Lung (tissue), 12 donors: ENCODE measurements around the gene H1-8. TPM values are rescaled to one million over a fixed set of nuclear protein-coding genes. Genes with fewer than 3 reads are reported as not detected.

Experiments
- ATAC-seq: fragments of 200-7000 bp; cut with Tn5 transposase; one replicate; pipeline ENCODE4 v1.9.1; 2020; ENCODE audit warnings: moderate number of reproducible peaks; ENCODE audit not compliant: insufficient read depth, low FRiP score
- DNase-seq, 3 donors: peaks; one replicate each; pipeline ENCODE4 v3.0.0-alpha.2; 2013 to 2017
- H3K27ac ChIP-seq, 2 donors: one replicate each; pipeline ENCODE4 v1.5.1; 2013; ENCODE audit warnings: mild to moderate bottlenecking in 2 of 2, moderate library complexity in 2 of 2, control low read depth in 1 of 2, inconsistent platforms in 1 of 2, low read depth in 1 of 2, low read length in 1 of 2
- H3K27me3 ChIP-seq, 3 donors: one replicate each; pipeline ENCODE4 v1.5.1; 2013; ENCODE audit warnings: low read length in 2 of 3; ENCODE audit not compliant: control insufficient read depth in 3 of 3, insufficient read depth in 3 of 3
- H3K36me3 ChIP-seq, 4 donors: one replicate each; pipeline ENCODE4 v1.5.1; 2013; ENCODE audit warnings: low read length in 4 of 4, mild to moderate bottlenecking in 1 of 4, moderate library complexity in 1 of 4; ENCODE audit not compliant: control insufficient read depth in 4 of 4, insufficient read depth in 4 of 4
- H3K4me1 ChIP-seq, 5 donors: one replicate each; pipeline ENCODE4 v1.5.1; 2013; ENCODE audit warnings: low read length in 5 of 5, mild to moderate bottlenecking in 2 of 5, moderate library complexity in 1 of 5; ENCODE audit not compliant: control insufficient read depth in 5 of 5, insufficient read depth in 5 of 5
- H3K4me3 ChIP-seq: one replicate; pipeline ENCODE4 v1.5.1; 2013; ENCODE audit warnings: mild to moderate bottlenecking, control low read depth, moderate library complexity
- H3K9ac ChIP-seq, 2 donors: one replicate each; pipeline ENCODE4 v1.5.1; 2013; ENCODE audit warnings: low read length in 2 of 2, control low read depth in 1 of 2; ENCODE audit not compliant: insufficient read depth in 1 of 2
- H3K9me3 ChIP-seq, 4 donors: one replicate each; pipeline ENCODE4 v1.5.1; 2013; ENCODE audit warnings: low read length in 3 of 4, mild to moderate bottlenecking in 1 of 4, moderate library complexity in 1 of 4; ENCODE audit not compliant: control insufficient read depth in 4 of 4, insufficient read depth in 3 of 4
- WGBS, 2 donors: extraction: QIAGEN DNeasy Blood & Tissue Kit; methylation state at CpG; one replicate each; pipeline ENCODE4 v1.1.7; 2013; 5-methylcytosine and 5-hydroxymethylcytosine counted together
- polyA plus RNA-seq, 2 donors: library from polyadenylated mRNA; stranded (reverse); fragments of 200-250 nt; gene quantifications; one replicate each; pipeline ENCODE4 v1.2.1, GENCODE V29; 2013
- total RNA-seq, 2 donors: library from RNA; depleted of rRNA in 1 of 2; stranded (reverse); fragments of >200 nt in 1 of 2; gene quantifications; one replicate each; pipeline ENCODE4 v1.2.1, GENCODE V29; 2014 to 2021
- TF ChIP-seq, protein P1 (sequence below): IDR thresholded peaks from 2 replicates; pipeline ENCODE4 v1.5.1; 2012; ENCODE audit warnings: mild to moderate bottlenecking; ENCODE audit errors: control extremely low read depth, extremely low read depth
- donor health status: control.
- donor health status: control.
- donor health status: Bipolar disorder and iron deficiency.
- donor health status: healthy.
- donor health status: DM: yes; HTN: yes; CAD: no.

The H1-8 gene
- total and polyA plus RNA-seq, 4 donors, result not detected

DNA sequence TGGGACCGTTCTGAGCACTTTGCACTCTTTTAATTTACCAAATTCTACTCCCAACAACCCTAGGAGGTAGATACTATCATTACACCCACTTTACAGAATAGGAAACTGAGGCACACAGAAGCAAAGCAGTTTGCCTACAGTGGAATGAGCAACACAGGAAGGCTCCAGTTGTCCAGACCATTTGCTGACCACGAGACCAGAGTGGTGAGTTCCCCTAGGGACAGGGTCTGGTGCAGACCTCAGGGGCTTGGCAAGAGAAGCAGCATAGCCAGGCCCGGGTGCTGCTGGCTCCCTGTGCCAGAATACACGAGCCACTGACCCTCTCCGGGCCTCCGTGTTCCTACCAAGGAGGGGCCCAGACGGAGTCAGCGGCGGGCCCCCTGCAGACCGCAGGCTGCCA is 37.0 kb downstream of the H1-8 start:
- Histone ChIP-seq H3K9me3 (no peaks in the 10 kb centered on the region), H3K4me3 (no peak overlapping the region), H3K4me1 (peaks cover 0 to 19% (median 5%) of the 10 kb centered on the region in 5 donors), H3K27ac (no peak overlapping the region), H3K9ac (no peak overlapping the region), H3K36me3 (peaks cover 0 to 76% (median 17%) of the 10 kb centered on the region in 4 donors), H3K27me3 (no peaks in the 10 kb centered on the region)
- 87 to 88% methylated on average over 8 to 10 of the region's 10 CpGs for WGBS, 2 donors
- DNase-seq (no peak), ATAC-seq (no peak)
- TF ChIP-seq, protein P1, sequence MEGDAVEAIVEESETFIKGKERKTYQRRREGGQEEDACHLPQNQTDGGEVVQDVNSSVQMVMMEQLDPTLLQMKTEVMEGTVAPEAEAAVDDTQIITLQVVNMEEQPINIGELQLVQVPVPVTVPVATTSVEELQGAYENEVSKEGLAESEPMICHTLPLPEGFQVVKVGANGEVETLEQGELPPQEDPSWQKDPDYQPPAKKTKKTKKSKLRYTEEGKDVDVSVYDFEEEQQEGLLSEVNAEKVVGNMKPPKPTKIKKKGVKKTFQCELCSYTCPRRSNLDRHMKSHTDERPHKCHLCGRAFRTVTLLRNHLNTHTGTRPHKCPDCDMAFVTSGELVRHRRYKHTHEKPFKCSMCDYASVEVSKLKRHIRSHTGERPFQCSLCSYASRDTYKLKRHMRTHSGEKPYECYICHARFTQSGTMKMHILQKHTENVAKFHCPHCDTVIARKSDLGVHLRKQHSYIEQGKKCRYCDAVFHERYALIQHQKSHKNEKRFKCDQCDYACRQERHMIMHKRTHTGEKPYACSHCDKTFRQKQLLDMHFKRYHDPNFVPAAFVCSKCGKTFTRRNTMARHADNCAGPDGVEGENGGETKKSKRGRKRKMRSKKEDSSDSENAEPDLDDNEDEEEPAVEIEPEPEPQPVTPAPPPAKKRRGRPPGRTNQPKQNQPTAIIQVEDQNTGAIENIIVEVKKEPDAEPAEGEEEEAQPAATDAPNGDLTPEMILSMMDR, result no peak

DNA sequence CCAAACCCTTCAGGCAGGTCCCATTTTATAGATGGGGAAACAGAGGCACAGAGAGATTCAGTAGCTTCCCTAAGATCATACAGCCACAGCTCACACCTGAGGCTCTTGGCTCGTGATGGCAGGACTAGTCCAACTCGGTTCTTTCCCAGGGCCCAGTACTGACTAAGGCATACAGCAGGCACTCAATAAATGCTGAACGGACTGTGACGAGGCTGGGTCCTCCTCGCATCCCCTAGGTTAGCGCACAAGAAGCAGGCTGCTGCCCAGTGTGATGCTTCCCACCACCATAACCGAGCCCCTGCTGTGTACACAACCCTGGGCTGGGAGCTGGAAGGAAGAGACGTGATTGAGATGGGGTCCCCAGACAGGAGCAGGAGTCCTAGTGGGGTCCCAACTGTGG is 38.6 kb downstream of the H1-8 start:
- H3K9ac ChIP-seq, result no peak overlapping the region
- ATAC-seq (no peak), DNase-seq (no peak)
- TF ChIP-seq, protein P1, result no peak
- 94 to 95% methylated on average over 8 of the region's 8 CpGs for WGBS, 2 donors
- no peaks in the 10 kb centered on the region for H3K9me3 ChIP-seq
- H3K4me1 ChIP-seq, result peaks cover 0 to 19% (median 5%) of the 10 kb centered on the region in 5 donors
- H3K27ac ChIP-seq, result no peak overlapping the region
- H3K36me3 ChIP-seq, result peaks cover 0 to 78% (median 27%) of the 10 kb centered on the region in 4 donors
- no peak overlapping the region for H3K4me3 ChIP-seq
- no peaks in the 10 kb centered on the region for H3K27me3 ChIP-seq

DNA sequence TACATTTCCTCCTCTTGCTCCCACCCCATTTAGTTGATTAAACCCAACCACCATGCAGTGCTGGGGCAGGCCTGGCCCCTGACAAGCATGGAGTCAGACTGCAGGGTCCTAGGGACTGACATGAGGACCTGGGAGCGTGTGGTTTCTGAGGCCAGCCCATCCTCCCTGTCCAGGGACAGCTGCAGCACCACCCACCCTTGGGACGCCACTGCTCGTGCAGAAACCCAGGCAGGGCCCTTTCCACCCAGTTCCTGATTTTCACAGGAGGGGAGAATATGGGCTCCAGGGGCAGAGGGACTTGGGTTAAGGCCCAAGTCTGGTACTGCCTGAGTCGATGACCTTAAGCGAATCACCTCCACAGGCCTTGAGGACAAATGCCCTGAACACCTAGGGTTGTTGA is 39.8 kb downstream of the H1-8 start:
- Histone ChIP-seq H3K27ac (no peak overlapping the region), H3K4me1 (peaks cover 0 to 17% (median under 1%) of the 10 kb centered on the region in 5 donors), H3K9ac (no peak overlapping the region), H3K9me3 (no peaks in the 10 kb centered on the region), H3K27me3 (no peaks in the 10 kb centered on the region), H3K36me3 (peaks cover 0 to 73% (median 29%) of the 10 kb centered on the region in 4 donors), H3K4me3 (no peak overlapping the region)
- WGBS, 2 donors, result 63 to 80% methylated on average over 5 of the region's 5 CpGs
- ATAC-seq (no peak), DNase-seq (no peak)
- TF ChIP-seq, protein P1, result no peak

DNA sequence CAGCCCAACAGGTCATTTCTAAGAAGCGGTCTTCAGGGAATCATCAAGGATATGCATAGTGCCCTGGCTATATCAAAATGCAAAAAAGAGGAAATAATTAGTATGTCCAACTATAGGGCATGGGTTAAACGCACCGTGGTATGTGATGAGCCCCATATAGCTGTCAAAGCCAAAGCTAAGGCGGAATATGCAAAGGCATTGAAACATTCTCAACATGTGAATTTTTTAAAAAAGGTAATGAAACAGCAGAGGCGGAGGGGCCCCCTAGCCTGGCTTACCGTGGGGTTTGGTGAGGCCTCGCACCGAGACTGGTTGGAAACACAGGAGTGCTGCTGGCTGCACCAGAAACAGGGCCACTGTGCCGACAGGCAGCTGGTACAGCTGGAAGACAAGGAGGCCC is 40.3 kb downstream of the H1-8 start:
- DNase-seq, result no peak
- H3K4me1 ChIP-seq, result peaks cover 0 to 14% (median 0%) of the 10 kb centered on the region in 5 donors
- H3K36me3 ChIP-seq, result peaks cover 0 to 72% (median 31%) of the 10 kb centered on the region in 4 donors
- TF ChIP-seq, protein P1, result no peak
- H3K4me3 ChIP-seq, result no peak overlapping the region
- ATAC-seq, result no peak
- H3K27me3 ChIP-seq, result no peaks in the 10 kb centered on the region
- 92 to 94% methylated on average over 9 of the region's 9 CpGs for WGBS, 2 donors
- H3K9ac ChIP-seq, result no peak overlapping the region
- no peaks in the 10 kb centered on the region for H3K9me3 ChIP-seq
- H3K27ac ChIP-seq, result no peak overlapping the region
